Measurements from ENCODE around the gene RAD51.

Gene RAD51

DNA sequence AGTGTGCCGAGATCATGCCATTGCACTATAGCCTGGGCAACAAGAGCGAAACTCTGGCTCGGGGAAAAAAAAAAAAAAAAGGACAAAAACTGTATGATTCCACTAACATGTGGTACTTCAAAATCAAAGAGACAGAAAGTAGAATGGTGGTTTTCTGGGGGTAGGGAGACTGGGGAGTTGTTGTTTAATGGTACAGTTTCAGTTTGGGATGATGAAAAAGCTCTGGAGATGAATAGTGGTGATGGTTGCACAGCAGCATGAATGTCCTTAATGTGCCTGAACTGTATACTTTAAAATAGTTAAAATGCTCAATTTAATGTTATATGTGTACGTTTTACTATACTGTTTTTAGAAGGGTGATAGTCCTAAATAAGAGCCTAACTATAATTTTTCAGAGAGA lies 27.4 kb downstream of the RAD51 start:
- H3K4me3 ChIP-seq (ENCODE audit: low read depth, low read length), result no peak overlapping the region
- DNase-seq (ENCODE audit: low read depth), result no peak
- TF ChIP-seq, protein P1, sequence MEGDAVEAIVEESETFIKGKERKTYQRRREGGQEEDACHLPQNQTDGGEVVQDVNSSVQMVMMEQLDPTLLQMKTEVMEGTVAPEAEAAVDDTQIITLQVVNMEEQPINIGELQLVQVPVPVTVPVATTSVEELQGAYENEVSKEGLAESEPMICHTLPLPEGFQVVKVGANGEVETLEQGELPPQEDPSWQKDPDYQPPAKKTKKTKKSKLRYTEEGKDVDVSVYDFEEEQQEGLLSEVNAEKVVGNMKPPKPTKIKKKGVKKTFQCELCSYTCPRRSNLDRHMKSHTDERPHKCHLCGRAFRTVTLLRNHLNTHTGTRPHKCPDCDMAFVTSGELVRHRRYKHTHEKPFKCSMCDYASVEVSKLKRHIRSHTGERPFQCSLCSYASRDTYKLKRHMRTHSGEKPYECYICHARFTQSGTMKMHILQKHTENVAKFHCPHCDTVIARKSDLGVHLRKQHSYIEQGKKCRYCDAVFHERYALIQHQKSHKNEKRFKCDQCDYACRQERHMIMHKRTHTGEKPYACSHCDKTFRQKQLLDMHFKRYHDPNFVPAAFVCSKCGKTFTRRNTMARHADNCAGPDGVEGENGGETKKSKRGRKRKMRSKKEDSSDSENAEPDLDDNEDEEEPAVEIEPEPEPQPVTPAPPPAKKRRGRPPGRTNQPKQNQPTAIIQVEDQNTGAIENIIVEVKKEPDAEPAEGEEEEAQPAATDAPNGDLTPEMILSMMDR (IDR thresholded peaks at IDR 0.05; ENCODE audit: control insufficient read depth, extremely low read depth, insufficient read depth), result no peak

DNA sequence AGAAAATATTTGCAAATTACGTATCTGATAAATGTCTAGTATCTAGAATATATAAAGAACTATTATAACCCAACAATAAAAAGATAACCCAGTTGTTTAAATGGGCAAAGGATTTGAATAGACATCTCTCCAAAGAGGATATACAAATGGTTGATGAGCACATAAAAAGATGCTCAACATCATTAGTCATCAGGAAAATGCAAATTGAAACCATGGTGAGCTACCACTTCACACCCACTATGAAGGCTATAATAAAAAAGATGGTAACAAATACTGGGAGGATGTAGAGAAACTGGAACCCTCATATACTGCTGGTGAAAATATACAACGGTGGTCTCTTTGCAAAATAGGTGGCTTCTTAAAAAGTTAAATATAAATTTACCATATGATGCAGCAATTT lies 28.0 kb downstream of the RAD51 start:
- TF ChIP-seq, protein P1 (IDR thresholded peaks at IDR 0.05; ENCODE audit: control insufficient read depth, extremely low read depth, insufficient read depth), result no peak
- no peak overlapping the region for H3K4me3 ChIP-seq (ENCODE audit: low read depth, low read length)
- DNase-seq (ENCODE audit: low read depth), result no peak

DNA sequence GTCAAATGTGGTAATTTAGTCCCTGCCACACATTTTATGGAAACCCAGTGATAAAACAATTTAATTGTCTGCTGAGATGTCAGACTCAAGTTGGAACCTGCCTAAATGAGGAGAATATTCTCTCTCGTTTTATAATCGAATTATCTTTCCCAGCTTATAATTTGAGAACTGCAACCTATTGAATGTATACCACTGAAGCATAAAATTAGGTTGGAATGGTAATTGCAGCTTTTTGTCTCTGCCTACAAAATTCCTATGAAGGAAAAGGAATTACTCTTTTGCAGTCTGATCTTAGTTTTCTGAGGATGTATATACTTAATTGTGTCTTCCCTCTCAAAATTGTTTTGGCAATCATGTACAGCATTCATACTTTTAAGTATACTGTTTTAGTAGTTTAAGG lies 28.9 kb downstream of the RAD51 start:
- TF ChIP-seq, protein P1 (IDR thresholded peaks at IDR 0.05; ENCODE audit: control insufficient read depth, extremely low read depth, insufficient read depth), result no peak
- no peak for DNase-seq (ENCODE audit: low read depth)
- H3K4me3 ChIP-seq (ENCODE audit: low read depth, low read length), result no peak overlapping the region

DNA sequence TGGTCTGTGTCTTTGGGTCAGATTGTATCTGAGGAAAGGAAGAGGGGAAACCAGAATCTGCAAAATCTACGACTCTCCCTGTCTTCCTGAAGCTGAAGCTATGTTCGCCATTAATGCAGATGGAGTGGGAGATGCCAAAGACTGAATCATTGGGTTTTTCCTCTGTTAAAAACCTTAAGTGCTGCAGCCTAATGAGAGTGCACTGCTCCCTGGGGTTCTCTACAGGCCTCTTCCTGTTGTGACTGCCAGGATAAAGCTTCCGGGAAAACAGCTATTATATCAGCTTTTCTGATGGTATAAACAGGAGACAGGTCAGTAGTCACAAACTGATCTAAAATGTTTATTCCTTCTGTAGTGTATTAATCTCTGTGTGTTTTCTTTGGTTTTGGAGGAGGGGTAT lies 36.1 kb downstream of the RAD51 start:
- DNase-seq (ENCODE audit: low read depth), result no peak
- TF ChIP-seq, protein P1 (IDR thresholded peaks at IDR 0.05; ENCODE audit: control insufficient read depth, extremely low read depth, insufficient read depth), result no peak
- no peak overlapping the region for H3K4me3 ChIP-seq (ENCODE audit: low read depth, low read length)

DNA sequence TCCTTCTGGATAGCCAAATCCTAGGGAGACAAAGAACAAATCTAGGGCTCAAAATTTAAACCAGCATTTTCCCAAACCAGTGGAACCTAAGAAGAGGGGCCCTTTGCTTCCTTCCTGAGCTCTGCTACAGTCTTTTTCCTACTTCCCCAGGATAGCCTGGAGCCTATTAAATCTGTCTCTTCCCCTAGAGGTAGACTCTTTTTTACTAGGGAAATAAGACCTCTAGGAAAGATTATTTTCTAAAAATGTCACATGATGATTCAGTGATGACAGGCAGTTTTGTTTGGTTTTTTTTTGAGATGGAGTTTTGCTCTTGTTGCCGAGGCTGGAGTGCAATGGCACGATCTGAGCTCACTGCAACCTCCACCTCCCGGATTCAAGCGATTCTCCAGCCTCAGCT lies 41.6 kb downstream of the RAD51 start:
- TF ChIP-seq, protein P1 (IDR thresholded peaks at IDR 0.05; ENCODE audit: control insufficient read depth, extremely low read depth, insufficient read depth), result no peak
- no peak for DNase-seq (ENCODE audit: low read depth)
- H3K4me3 ChIP-seq (ENCODE audit: low read depth, low read length), result peak overlapping the region; percentile 33

DNA sequence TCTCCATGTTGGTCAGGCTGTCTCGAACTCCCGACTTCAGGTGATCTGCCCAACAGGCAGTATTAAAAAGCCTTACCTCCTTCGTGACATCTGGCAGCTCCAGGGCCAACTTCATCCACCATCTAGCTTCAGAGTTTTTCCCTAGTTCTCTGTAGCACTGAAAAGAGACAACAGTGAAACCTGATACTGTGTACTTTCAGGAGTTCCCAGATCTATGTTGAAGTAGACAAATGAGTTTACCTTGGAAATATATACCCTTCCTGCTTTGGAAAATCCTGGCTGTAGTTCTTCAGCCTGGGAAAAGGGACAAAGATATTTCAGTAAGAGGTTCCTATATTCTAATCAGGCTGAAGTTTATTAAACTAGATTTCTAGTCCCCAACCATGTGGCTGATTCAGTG lies 42.1 kb downstream of the RAD51 start:
- peak overlapping the region; percentile 33 for H3K4me3 ChIP-seq (ENCODE audit: low read depth, low read length)
- peak; percentile 76 for DNase-seq (ENCODE audit: low read depth)
- TF ChIP-seq, protein P1 (IDR thresholded peaks at IDR 0.05; ENCODE audit: control insufficient read depth, extremely low read depth, insufficient read depth), result no peak

DNA sequence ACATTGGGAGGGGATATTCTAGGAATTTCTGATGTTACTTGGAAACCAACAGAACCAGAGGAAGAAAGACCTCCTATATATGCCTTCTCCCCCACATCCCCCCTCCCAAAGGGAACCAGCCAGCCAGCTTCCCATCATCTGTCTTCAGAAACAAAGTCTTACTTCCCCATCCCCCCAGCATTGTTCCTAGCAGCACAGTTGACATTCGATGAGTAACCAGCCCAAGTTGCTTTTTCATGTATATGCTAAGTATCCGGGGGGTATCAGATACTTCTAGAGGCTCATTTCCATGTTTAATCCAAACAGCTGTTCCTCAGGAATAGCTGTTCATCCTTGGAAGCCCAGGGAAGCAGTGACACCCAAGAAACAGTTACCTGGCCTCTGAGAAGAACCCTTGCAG lies 44.1 kb downstream of the RAD51 start:
- TF ChIP-seq, protein P1 (IDR thresholded peaks at IDR 0.05; ENCODE audit: control insufficient read depth, extremely low read depth, insufficient read depth), result no peak

More for the DNA sequence above, 44.1 kb downstream of the RAD51 start:
- no peak for DNase-seq (ENCODE audit: low read depth)
- H3K4me3 ChIP-seq (ENCODE audit: low read depth, low read length), result no peak overlapping the region
